GM12864 (cell line): ENCODE results near the gene TMEM72.
"Not testable (repeated sequence)": the region's sequence is repeated elsewhere in the genome, so short reads cannot be mapped to it uniquely, and the experiment has no call there.

Experiments used
- DNase-seq: peaks from one replicate; pipeline ENCODE4 v3.0.0-alpha.2; 2011; ENCODE audit warnings: low read depth
- H3K4me3 ChIP-seq: 2 replicates; pipeline ENCODE4 v1.5.1; 2011; ENCODE audit warnings: mild to moderate bottlenecking, low read depth, low read length, control low read depth
- CTCF ChIP-seq: IDR thresholded peaks from 2 replicates; pipeline ENCODE4 v1.5.1; 2011; ENCODE audit warnings: low read depth, mild to moderate bottlenecking, moderate library complexity, low read length, control low read depth, inconsistent platforms; ENCODE audit errors: missing control alignments

Gene TMEM72

GRCh38 chr10:44865289-44865671 is 45.9 kb upstream of the TMEM72 start:
- H3K4me3 ChIP-seq = no peak overlapping the region
- DNase-seq = no peak
- no peak for TF ChIP-seq CTCF

- DNase-seq, H3K4me3 ChIP-seq: not testable (repeated sequence)
Measured at GRCh38 chr10:44866367-44866766, 44.8 kb upstream of the TMEM72 start.

- TF ChIP-seq CTCF = no peak
- DNase-seq = no peak
- H3K4me3 ChIP-seq = no peak overlapping the region
Measured at GRCh38 chr10:44870031-44870430, 41.1 kb upstream of the TMEM72 start.

- no peak for DNase-seq
- TF ChIP-seq CTCF = no peak
- no peak overlapping the region for H3K4me3 ChIP-seq
Measured at GRCh38 chr10:44873160-44873559, 38.0 kb upstream of the TMEM72 start.

GRCh38 chr10:44874166-44874565 is 37.0 kb upstream of the TMEM72 start:
- no peak overlapping the region for H3K4me3 ChIP-seq
- DNase-seq = no peak
- no peak for TF ChIP-seq CTCF

- H3K4me3 ChIP-seq = no peak overlapping the region
- no peak for TF ChIP-seq CTCF
- no peak for DNase-seq
Measured at GRCh38 chr10:44878706-44879530, 32.2 kb upstream of the TMEM72 start.

GRCh38 chr10:44879531-44879899 is 31.6 kb upstream of the TMEM72 start:
- H3K4me3 ChIP-seq = no peak overlapping the region
- no peak for DNase-seq
- TF ChIP-seq CTCF = no peak
